K562 (cell line): ENCODE measurements around the gene PLA2G3. TPM values are rescaled to one million over a fixed set of nuclear protein-coding genes. Genes with fewer than 3 reads are reported as not detected.

ENCODE experiments used
- ATAC-seq: fragments of 200-7000 bp; cut with Tn5 transposase; 3 replicates; pipeline ENCODE4 v1.9.1; 2020; ENCODE audit warnings: moderate library complexity
- Bru-seq: library from RNA; stranded (reverse); fragments of 400-500 nt; gene quantifications from one replicate; lab custom pipeline; 2021; lab: Mats Ljungman, UMichigan
- BruChase-seq, 2 experiments: library from RNA; stranded (reverse); fragments of 400-500 nt; gene quantifications; one replicate each; lab custom pipeline; 2021; lab: Mats Ljungman, UMichigan
- BruUV-seq: library from RNA; stranded (reverse); fragments of 400-500 nt; replicated peaks from 2 replicates; lab custom pipeline; 2021; lab: Mats Ljungman, UMichigan
- CTCF ChIA-PET: fragments of 300-600 bp; formaldehyde crosslinking; extraction: SDS; loops from one replicate; lab custom pipeline; 2021; ENCODE audit warnings: low intra/inter-chr PET ratio; lab: Yijun Ruan, JAX
- POLR2A ChIA-PET: fragments of 300-600, 350-650 bp; sonication (Branson Sonifier 250); formaldehyde crosslinking; extraction: SDS; loops from one replicate; lab custom pipeline; 2021; ENCODE audit warnings: antibody characterized with exemption, inconsistent platforms; lab: Yijun Ruan, JAX
- DNase-seq, 4 experiments: peaks; one replicate each; pipeline versions ENCODE4 v3.0.0 to v3.0.0-alpha.2; 2011 to 2018; ENCODE audit warnings: low spot score in 3 of 4, mixed read lengths in 3 of 4; ENCODE audit errors: extremely low read depth in 1 of 4
- FAIRE-seq: peaks from 2 replicates; lab custom pipeline; 2011; peaks lifted over from hg19 to GRCh38; lab: Jason Lieb, UNC
- H2AFZ ChIP-seq: 2 replicates; pipeline ENCODE4 v1.6.0; 2011; ENCODE audit warnings: low read depth, low read length, control low read depth, inconsistent platforms
- H3K27ac ChIP-seq: fragments of 200-600 bp; 3 replicates; pipeline ENCODE4 v1.8.0; 2011; ENCODE audit warnings: low read depth, mild to moderate bottlenecking, control low read depth, inconsistent platforms, low read length, moderate library complexity, mixed read lengths; ENCODE audit errors: extremely low read depth
- H3K27me3 ChIP-seq, 2 experiments: fragments of 300-600 bp in 1 of 2; 2 replicates in 1 of 2; 3 replicates in 1 of 2; pipeline versions ENCODE4 v1.6.0 to v1.8.0; 2011; ENCODE audit warnings: inconsistent platforms in 2 of 2, low read length in 2 of 2, mild to moderate bottlenecking in 1 of 2, mixed read lengths in 1 of 2, moderate library complexity in 1 of 2; ENCODE audit not compliant: control insufficient read depth in 2 of 2, insufficient read depth in 2 of 2
- H3K36me3 ChIP-seq: fragments of 300-600 bp; 3 replicates; pipeline ENCODE4 v1.8.0; 2011; ENCODE audit warnings: mild to moderate bottlenecking, low read length, inconsistent platforms; ENCODE audit not compliant: control insufficient read depth, insufficient read depth
- H3K4me1 ChIP-seq, 2 experiments: fragments of 200-600 bp in 1 of 2; replicated peaks in 1 of 2; 2 replicates in 1 of 2; 3 replicates in 1 of 2; pipeline versions ENCODE4 v1.5.1 to v1.8.0; 2011; ENCODE audit warnings: inconsistent platforms in 2 of 2, low read length in 2 of 2, mild to moderate bottlenecking in 1 of 2, mixed read lengths in 1 of 2, moderate library complexity in 1 of 2; ENCODE audit not compliant: control insufficient read depth in 2 of 2, insufficient read depth in 2 of 2
- H3K4me2 ChIP-seq: 2 replicates; pipeline ENCODE4 v1.6.1; 2011; ENCODE audit warnings: low read length, control low read depth, inconsistent platforms, mixed read lengths; ENCODE audit not compliant: insufficient read depth
- H3K4me3 ChIP-seq: fragments of 200-600 bp; sonication (generic), shearing (Covaris generic); 2 replicates; pipeline ENCODE4 v1.5.1; 2016; ENCODE audit warnings: control low read depth, inconsistent platforms
- H3K79me2 ChIP-seq: fragments of 200-600 bp; 3 replicates; pipeline ENCODE4 v1.8.0; 2011; ENCODE audit warnings: low read length, inconsistent platforms; ENCODE audit not compliant: control insufficient read depth, insufficient read depth
- H3K9ac ChIP-seq, 2 experiments: 2 replicates each; pipeline versions ENCODE4 v1.6.0 to v1.6.1; 2011; ENCODE audit warnings: low read depth in 2 of 2, low read length in 2 of 2, control low read depth in 1 of 2, inconsistent platforms in 1 of 2, mild to moderate bottlenecking in 1 of 2, mixed read lengths in 1 of 2; ENCODE audit not compliant: insufficient read depth in 1 of 2
- H3K9me1 ChIP-seq: one replicate; pipeline ENCODE4 v1.6.0; 2011; ENCODE audit warnings: inconsistent platforms, mild to moderate bottlenecking, low read length, moderate library complexity; ENCODE audit not compliant: control insufficient read depth, insufficient read depth
- H3K9me3 ChIP-seq: replicated peaks from 2 replicates; pipeline ENCODE4 v1.5.1; 2011; ENCODE audit warnings: low read depth, low read length, inconsistent platforms; ENCODE audit not compliant: control insufficient read depth, insufficient read depth
- H4K20me1 ChIP-seq: replicated peaks from 2 replicates; pipeline ENCODE4 v1.6.1; 2011; ENCODE audit warnings: low read length, inconsistent platforms, mixed read lengths; ENCODE audit not compliant: control insufficient read depth, insufficient read depth
- NCOA2 ChIP-seq, 2 experiments: fragments of 450-650 bp; IDR thresholded peaks; 2 replicates each; pipeline ENCODE4 v1.6.1; 2018; ENCODE audit warnings: mild to moderate bottlenecking in 2 of 2, moderate library complexity in 1 of 2; ENCODE audit not compliant: partially characterized antibody in 2 of 2
- NFYB ChIP-seq: IDR thresholded peaks from 2 replicates; pipeline ENCODE4 v1.6.1; 2011; ENCODE audit warnings: mild to moderate bottlenecking, moderate library complexity; ENCODE audit not compliant: insufficient read length; ENCODE audit errors: extremely low read depth
- PHF8 ChIP-seq: fragments of 200-600 bp; sonication (generic); IDR thresholded peaks from 2 replicates; pipeline ENCODE4 v1.6.1; 2012; ENCODE audit warnings: mixed run types, mild to moderate bottlenecking, inconsistent platforms, low read length, moderate library complexity, borderline replicate concordance
- RFX1 ChIP-seq: fragments of 450-650 bp; IDR thresholded peaks from 2 replicates; pipeline ENCODE4 v1.6.1; 2016; ENCODE audit warnings: mild to moderate bottlenecking, moderate library complexity
- SREBF1 ChIP-seq: fragments of 150-350 bp; IDR thresholded peaks from 2 replicates; pipeline ENCODE4 v1.6.1; 2014; ENCODE audit warnings: antibody characterized with exemption, low read depth, low read length, borderline replicate concordance
- TEAD4 ChIP-seq, 2 experiments: sonication (generic) in 1 of 2; formaldehyde crosslinking in 1 of 2; IDR thresholded peaks; 2 replicates each; pipeline versions ENCODE4 v1.6.1 to v1.8.0; 2012 to 2022; ENCODE audit warnings: borderline replicate concordance in 1 of 2, inconsistent platforms in 1 of 2, low read length in 1 of 2, mild to moderate bottlenecking in 1 of 2, missing genetic modification reagents in 1 of 2
- XRCC3 ChIP-seq: fragments of 450-650 bp; IDR thresholded peaks from 2 replicates; pipeline ENCODE4 v1.6.1; 2017; ENCODE audit warnings: mild to moderate bottlenecking, moderate library complexity
- YBX1 ChIP-seq: fragments of 450-650 bp; IDR thresholded peaks from 2 replicates; pipeline ENCODE4 v1.7.1; 2016; ENCODE audit warnings: mild to moderate bottlenecking
- ZNF184 ChIP-seq: sonication (generic); formaldehyde crosslinking; IDR thresholded peaks from 2 replicates; pipeline ENCODE4 v1.5.0; 2020; ENCODE audit warnings: missing genetic modification reagents
- ZNF354B ChIP-seq: fragments of 250-450 bp; sonication (Bioruptor Pico); IDR thresholded peaks from 2 replicates; pipeline ENCODE4 v1.4.0; 2020
- WGBS: fragments of 100-300 bp; shearing (Covaris generic); methylation state at CpG from one replicate; pipeline ENCODE4 v1.1.6; 2016; ENCODE audit warnings: low coverage, mixed read lengths; ENCODE audit not compliant: insufficient coverage; ENCODE audit errors: missing lambda C conversion rate; 5-methylcytosine and 5-hydroxymethylcytosine counted together
- in situ Hi-C: fragments of 300-500 bp; cut with MboI; formaldehyde crosslinking; loops from 4 replicates; pipeline ENCODE4 v1.15.0; 2018; ENCODE audit warnings: inconsistent platforms, mixed read lengths
- intact Hi-C: fragments of 100-400 bp; cut with micrococcal nuclease; formaldehyde crosslinking; loops from 2 replicates; pipeline ENCODE4 v1.14.2; 2022
- long read RNA-seq, 3 experiments: library from polyadenylated mRNA in 2 of 3; library from RNA in 1 of 3; unstranded in 2 of 3; stranded (forward) in 1 of 3; transcript quantifications; one replicate each; pipeline ENCODE4 v2.0.0, GENCODE V29; 2019 to 2022
- polyA minus RNA-seq, 3 experiments: library from RNA; depleted of rRNA, polyadenylated mRNA; stranded (reverse); fragments of >200 nt; gene quantifications; 2 replicates each; pipeline ENCODE4 v1.2.3, GENCODE V29; 2011
- polyA plus RNA-seq, 8 experiments: library from polyadenylated mRNA; depleted of rRNA in 4 of 8; stranded (reverse) in 5 of 8; unstranded in 3 of 8; fragments of >200 nt; fragmentation: Nextera tagmentation in 2 of 8; fragmentation: Illumina TruSeq in 1 of 8; extraction: Ambion mirVana in 2 of 8; extraction: Trizol in 1 of 8; gene quantifications; 2 replicates each; pipeline versions ENCODE4 v1.2.1 to v1.2.3, GENCODE V29; 2011 to 2014; ENCODE audit warnings: inconsistent platforms in 1 of 8, missing spikeins in 1 of 8
- total RNA-seq, 7 experiments: library from RNA; depleted of rRNA in 6 of 7; stranded (reverse); fragments of >200 nt in 6 of 7; fragmentation: Illumina TruSeq in 2 of 7; extraction: Trizol in 2 of 7; gene quantifications; 2 replicates each; pipeline versions ENCODE4 v1.2.1 to v1.2.3, GENCODE V29; 2011 to 2021; ENCODE audit warnings: low replicate concordance in 1 of 7
- TF ChIP-seq, protein P1 (sequence below): fragments of 450-650 bp; formaldehyde crosslinking; IDR thresholded peaks from 2 replicates; pipeline ENCODE4 v1.4.0; 2020; ENCODE audit warnings: mild to moderate bottlenecking, mixed read lengths

The PLA2G3 gene, protein sequence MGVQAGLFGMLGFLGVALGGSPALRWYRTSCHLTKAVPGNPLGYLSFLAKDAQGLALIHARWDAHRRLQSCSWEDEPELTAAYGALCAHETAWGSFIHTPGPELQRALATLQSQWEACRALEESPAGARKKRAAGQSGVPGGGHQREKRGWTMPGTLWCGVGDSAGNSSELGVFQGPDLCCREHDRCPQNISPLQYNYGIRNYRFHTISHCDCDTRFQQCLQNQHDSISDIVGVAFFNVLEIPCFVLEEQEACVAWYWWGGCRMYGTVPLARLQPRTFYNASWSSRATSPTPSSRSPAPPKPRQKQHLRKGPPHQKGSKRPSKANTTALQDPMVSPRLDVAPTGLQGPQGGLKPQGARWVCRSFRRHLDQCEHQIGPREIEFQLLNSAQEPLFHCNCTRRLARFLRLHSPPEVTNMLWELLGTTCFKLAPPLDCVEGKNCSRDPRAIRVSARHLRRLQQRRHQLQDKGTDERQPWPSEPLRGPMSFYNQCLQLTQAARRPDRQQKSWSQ
- total RNA-seq (2011; cell fraction: chromatin; rRNA removed; ENCODE audit: low replicate concordance), result 1.2 and 3.3 TPM in 2 replicates
- 3.2 and 3.5 TPM in 2 replicates for total RNA-seq (2011; cell fraction: nucleolus; rRNA removed)
- total RNA-seq (2011; cell fraction: nucleoplasm; rRNA removed), result 1.9 TPM in 2 replicates
- total RNA-seq (2014; rRNA removed) (0.53 and 0.68 TPM in 2 replicates), total RNA-seq (2014; rRNA removed; fragmentation: Illumina TruSeq; extraction: Trizol) (0.22 and 0.36 TPM in 2 replicates), total RNA-seq (2015; rRNA removed; fragmentation: Illumina TruSeq; extraction: Trizol) (0.76 and 1.1 TPM in 2 replicates), total RNA-seq (2021) (0.64 and 0.98 TPM in 2 replicates), polyA plus RNA-seq (2011; rRNA removed) (1.4 and 5.4 TPM in 2 replicates), polyA plus RNA-seq (2014; fragmentation: Illumina TruSeq; extraction: Trizol) (0.48 and 0.78 TPM in 2 replicates), polyA plus RNA-seq (2014; fragmentation: Nextera tagmentation; extraction: Ambion mirVana) (under 1 TPM; 0.18 to 0.20 TPM), polyA plus RNA-seq (2014; rRNA removed) (0.77 and 1.2 TPM in 2 replicates), polyA minus RNA-seq (2011; rRNA and poly(A)+ RNA removed) (0.53 and 1.6 TPM in 2 replicates), Bru-seq, nascent RNA (percentile 26 among the genes with signal in this experiment), BruChase-seq, experiment 1, labeled RNA remaining after a 2-hour chase (percentile 17 among the genes with signal in this experiment), BruChase-seq, experiment 2, labeled RNA remaining after a 6-hour chase (percentile 18 among the genes with signal in this experiment)
- 1.7 and 4.2 TPM in 2 replicates for polyA plus RNA-seq (2011; cell fraction: cytosol; rRNA removed)
- 5.9 and 19.6 TPM in 2 replicates for polyA plus RNA-seq (2011; cell fraction: nucleus; rRNA removed)
- polyA plus RNA-seq (2012), result 0.57 and 1.5 TPM in 2 replicates
- 0.86 and 3.0 TPM in 2 replicates for polyA minus RNA-seq (2011; cell fraction: cytosol; rRNA and poly(A)+ RNA removed)
- 1.1 and 4.9 TPM in 2 replicates for polyA minus RNA-seq (2011; cell fraction: nucleus; rRNA and poly(A)+ RNA removed)
- long read RNA-seq, experiment 1, result 0 reads
- long read RNA-seq, experiment 2, partial matches to known transcripts, result 0 of 2 reads
- long read RNA-seq, experiment 2, other reads (novel, unspliced or antisense), result 0 of 2 reads
- long read RNA-seq, experiment 3, result 0 reads

DNA sequence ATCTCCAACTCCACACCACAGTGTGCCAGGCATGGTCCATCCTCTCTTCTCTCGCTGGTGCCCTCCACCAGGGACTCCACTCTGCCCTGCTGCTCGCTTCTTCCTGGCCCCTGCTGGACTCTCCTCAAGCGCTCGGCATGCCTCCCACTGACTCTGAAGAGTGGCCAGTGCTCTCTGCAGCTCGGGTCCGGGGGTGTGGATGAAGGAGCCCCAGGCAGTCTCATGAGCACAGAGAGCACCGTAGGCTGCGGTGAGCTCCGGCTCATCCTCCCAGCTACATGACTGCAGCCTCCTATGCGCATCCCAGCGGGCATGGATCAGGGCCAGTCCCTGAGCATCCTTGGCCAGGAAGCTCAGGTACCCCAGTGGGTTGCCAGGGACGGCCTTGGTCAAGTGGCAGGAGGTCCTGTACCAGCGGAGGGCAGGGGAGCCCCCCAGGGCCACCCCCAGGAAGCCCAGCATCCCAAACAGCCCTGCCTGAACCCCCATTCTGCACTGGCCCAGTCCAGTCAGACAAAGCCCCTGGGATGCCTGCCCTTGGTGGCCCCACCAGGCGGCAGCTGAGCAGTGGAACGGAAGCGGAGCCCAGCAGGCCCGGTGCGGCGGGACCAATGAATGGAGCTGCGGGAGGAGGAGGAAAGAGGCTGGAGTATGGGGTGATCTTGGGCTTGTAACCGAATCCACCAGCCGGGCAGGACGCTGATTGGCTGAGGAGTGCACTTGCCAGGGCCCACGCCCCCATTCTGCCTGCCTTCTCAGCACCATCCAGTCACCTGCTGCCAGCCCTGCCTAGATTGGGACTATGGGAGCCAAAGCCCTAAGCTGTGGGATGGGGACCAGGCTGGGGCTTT, at the start of gene PLA2G3:
Gene PLA2G3 (minus strand): TSS at position 643 of the 851 bp plus-strand sequence. CDS start 154 bp downstream, at position 489.
- intact Hi-C loops, result no loop called here
- no peak within 1 kb of the TSS; the same call in 1 of the 2 replicates for H3K4me3 ChIP-seq
- H3K9me3 ChIP-seq, result no peaks in the 10 kb centered on the region
- ATAC-seq (peak; percentile 82), DNase-seq (peak; percentile 41 to 71 (median 68)), FAIRE-seq (no peak)
- 4% methylated on average over 20 of the region's 24 CpGs for WGBS
- peaks cover 0 to 13% of the 10 kb centered on the region in 2 experiments; a peak in 3 of 5 replicates for H3K4me1 ChIP-seq
- H3K79me2 ChIP-seq, result no peaks in the 10 kb centered on the region
- H4K20me1 ChIP-seq, result no peaks in the 10 kb centered on the region
- H3K27ac ChIP-seq, result no peak within 1 kb of the TSS
- peak within 1 kb of the TSS; percentile 32; the same call in 1 of the 2 replicates for H3K4me2 ChIP-seq
- no peak within 1 kb of the TSS for H2AFZ ChIP-seq
- ChIA-PET POLR2A (interaction anchor here (0.9 kb wide), 1 partner anchor 20 kb away, joined by 4 read pairs; no protein-coding TSS in a partner anchor), CTCF (no interaction called here)
- H3K36me3 ChIP-seq, result no peaks in the 10 kb centered on the region
- BruUV-seq, result no TSS peak
- peak within 1 kb of the TSS in 1 of 2 experiments; percentile 45; a peak in 1 of 4 replicates for H3K9ac ChIP-seq
- H3K9me1 ChIP-seq, result no peaks in the 10 kb centered on the region
- in situ Hi-C loops, result loop anchor here (5.0 kb wide), 1 partner anchor 38 kb away; no protein-coding TSS in a partner anchor
- H3K27me3 ChIP-seq, result no peaks in the 10 kb centered on the region; a peak in 1 of 5 replicates
- TF ChIP-seq TEAD4 (IDR thresholded peaks at IDR 0.05; ENCODE audit: low read length) (no peak), TEAD4 (CRISPR knock-in tag; IDR thresholded peaks at IDR 0.05; ENCODE audit: borderline replicate concordance) (no peak), YBX1 (no peak), XRCC3 (no peak), ZNF184 (CRISPR knock-in tag) (no peak), ZNF354B (CRISPR knock-in tag) (no peak), PHF8 (peak; percentile 30; the same call in 1 of the 2 replicates), SREBF1 (0 out of 2 replicates have a peak, but pooled peaks have one; percentile 51), RFX1 (no peak), NCOA2 (IDR thresholded peaks at IDR 0.05; ENCODE audit: partially characterized antibody in 2 of 2) (no peak), NFYB (peak; percentile 53)
- TF ChIP-seq, protein P1, sequence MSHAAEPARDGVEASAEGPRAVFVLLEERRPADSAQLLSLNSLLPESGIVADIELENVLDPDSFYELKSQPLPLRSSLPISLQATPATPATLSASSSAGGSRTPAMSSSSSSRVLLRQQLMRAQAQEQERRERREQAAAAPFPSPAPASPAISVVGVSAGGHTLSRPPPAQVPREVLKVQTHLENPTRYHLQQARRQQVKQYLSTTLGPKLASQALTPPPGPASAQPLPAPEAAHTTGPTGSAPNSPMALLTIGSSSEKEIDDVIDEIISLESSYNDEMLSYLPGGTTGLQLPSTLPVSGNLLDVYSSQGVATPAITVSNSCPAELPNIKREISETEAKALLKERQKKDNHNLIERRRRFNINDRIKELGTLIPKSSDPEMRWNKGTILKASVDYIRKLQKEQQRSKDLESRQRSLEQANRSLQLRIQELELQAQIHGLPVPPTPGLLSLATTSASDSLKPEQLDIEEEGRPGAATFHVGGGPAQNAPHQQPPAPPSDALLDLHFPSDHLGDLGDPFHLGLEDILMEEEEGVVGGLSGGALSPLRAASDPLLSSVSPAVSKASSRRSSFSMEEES (CRISPR knock-in tag), result no peak
